ENCODE data around the gene DLGAP4.

The DLGAP4 gene, protein sequence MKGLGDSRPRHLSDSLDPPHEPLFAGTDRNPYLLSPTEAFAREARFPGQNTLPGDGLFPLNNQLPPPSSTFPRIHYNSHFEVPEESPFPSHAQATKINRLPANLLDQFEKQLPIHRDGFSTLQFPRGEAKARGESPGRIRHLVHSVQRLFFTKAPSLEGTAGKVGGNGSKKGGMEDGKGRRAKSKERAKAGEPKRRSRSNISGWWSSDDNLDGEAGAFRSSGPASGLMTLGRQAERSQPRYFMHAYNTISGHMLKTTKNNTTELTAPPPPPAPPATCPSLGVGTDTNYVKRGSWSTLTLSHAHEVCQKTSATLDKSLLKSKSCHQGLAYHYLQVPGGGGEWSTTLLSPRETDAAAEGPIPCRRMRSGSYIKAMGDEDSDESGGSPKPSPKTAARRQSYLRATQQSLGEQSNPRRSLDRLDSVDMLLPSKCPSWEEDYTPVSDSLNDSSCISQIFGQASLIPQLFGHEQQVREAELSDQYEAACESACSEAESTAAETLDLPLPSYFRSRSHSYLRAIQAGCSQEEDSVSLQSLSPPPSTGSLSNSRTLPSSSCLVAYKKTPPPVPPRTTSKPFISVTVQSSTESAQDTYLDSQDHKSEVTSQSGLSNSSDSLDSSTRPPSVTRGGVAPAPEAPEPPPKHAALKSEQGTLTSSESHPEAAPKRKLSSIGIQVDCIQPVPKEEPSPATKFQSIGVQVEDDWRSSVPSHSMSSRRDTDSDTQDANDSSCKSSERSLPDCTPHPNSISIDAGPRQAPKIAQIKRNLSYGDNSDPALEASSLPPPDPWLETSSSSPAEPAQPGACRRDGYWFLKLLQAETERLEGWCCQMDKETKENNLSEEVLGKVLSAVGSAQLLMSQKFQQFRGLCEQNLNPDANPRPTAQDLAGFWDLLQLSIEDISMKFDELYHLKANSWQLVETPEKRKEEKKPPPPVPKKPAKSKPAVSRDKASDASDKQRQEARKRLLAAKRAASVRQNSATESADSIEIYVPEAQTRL

DNA sequence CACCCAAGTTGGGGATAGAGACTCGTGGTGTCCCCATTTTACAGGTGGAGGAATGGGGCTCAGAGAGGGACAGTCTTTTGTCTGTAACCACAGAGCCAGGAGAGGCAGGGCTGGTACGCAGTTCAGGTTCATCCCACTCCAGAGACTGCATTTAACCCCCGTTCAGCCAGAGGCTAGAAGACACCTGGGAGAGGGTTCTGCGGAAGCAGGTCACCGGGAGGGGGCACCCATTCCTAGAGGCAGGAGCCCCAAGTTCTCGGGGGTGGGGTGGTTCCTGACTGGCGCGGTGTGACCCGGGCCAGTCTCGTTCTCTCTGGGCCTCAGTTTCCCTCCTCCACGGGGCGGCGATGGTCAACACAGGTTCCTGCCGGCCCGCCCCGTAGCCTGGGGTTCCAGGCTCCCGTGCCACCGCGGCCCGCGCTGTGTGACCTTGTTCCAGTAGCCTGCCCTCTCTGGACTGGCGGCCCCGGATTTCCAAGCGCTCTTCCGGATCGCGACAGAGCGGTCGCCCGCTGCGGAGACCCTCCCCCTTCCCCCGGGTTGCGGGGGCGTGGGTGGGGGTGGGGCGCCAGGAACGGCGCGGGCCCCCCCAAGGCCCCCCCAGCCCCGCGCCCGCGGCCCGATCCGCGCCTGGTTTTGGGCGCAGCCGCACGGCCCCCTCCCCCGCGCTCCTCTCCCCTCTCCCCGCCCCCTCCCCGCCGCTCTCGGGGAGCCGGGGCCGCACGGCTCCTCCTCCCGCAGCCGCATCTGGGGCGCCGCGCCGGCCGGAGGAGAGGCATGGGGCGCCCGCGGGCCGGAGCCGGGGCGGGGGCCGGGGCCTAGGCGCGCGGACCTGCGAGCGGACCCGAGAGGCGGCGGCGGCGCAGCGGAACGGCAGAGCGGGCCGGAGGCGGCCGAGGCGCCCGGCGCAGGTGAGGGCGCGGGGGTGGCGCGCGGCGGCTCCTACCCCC, at the start of gene DLGAP4:
DLGAP4 (plus strand) TSS at position 738 of the 950 bp plus-strand sequence. CDS start 125,379 bp downstream, outside the sequence.
- DNase-seq (ENCODE audit: low spot score): no peak

DNA sequence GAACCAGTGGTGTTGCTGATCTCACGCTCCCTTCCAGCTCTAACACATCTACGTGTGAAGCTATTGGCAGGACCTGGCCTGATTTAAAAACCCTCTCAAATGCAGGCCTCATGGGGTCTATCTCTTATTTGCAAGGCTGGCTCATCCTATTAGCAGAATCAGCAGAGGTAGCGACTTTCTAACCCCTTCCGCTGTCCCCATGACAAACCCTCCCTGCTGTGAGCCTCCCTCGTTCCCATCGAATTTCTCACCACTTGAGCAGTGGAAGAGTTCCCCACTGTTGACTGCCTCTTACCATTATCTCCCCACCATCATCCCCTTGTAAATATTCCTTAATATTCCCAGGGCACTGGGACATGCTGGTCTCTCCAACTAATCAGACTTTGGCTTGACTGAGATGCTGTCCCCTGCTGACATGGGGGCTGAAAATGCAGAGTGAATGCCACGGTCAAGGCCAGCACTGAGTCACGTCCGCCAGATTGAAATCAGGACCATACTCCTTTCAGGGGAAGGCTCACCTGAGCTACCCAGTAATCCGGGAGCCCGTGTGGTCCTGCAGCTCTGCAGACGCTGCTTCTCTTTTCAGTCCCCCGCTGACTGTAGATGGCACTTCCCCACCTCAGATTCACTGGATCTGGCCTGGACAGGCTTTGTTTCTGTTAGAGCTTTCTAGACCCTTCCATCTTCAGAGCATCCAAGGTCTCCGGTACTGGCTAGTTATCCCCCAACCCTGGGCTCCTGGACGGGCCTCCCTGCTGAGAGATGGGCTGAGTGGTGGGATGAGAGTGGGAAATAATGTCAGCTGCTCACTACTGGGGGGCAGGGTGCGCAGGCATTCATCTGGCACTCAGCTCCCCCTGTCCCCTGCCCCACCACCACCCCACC, 46.7 kb upstream of the DLGAP4 start:
- no peak for DNase-seq (ENCODE audit: low spot score)

DNA sequence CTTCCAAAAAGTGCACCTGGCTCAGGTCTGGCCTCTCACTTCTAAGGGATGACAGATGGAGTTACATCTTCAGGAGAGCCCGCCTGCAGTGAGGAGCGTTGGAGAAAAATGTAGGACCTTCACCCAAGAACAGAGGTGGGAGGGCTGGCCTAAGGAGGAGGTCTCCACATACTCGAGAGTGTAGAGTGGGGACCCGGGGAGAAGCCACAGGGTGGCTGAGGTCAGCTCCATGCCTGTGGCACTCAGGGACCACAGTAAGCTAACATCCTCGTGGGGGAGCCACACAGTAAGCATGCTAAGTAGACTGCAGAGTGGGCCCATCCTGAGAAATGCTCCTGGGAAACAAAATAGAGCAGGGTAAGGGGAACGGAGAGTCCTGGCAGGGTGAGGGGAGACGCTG, 45.8 kb upstream of the DLGAP4 start:
- DNase-seq (ENCODE audit: low spot score): no peak

DNA sequence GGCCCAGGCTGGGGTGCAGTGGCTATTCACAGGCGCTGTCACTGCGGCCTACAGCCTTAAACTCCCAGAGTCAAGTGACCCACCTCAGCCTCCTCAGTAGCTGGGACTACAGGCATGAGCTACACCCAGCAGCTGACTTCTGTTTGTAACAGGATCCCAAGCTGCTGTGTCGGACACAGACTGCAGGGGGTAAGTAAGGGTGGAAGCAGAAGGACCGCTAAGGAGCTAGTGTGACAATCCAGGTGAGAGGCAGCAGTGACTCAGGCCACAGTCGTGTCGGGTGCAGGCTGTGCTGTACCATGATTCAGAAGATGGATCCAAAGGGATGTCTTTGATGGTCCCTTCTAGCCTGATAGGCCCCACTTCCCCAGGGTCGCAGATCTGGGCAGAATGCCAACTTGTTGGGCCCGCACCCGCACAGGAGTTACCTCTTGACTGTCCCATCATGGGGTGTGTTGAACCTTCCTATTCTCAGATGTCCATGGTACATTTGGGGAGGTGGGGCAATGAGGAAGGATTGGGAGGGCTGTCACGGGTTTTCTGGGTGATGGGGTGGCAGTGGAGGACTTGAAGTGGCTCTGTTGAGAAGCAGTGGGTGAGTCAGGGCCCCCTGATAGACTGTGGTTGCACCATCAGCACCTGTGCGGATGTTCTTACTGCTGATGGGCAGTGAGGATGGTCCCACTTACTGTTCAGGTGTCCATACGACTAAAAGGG, 44.6 kb upstream of the DLGAP4 start:
- no peak for DNase-seq (ENCODE audit: low spot score)

DNA sequence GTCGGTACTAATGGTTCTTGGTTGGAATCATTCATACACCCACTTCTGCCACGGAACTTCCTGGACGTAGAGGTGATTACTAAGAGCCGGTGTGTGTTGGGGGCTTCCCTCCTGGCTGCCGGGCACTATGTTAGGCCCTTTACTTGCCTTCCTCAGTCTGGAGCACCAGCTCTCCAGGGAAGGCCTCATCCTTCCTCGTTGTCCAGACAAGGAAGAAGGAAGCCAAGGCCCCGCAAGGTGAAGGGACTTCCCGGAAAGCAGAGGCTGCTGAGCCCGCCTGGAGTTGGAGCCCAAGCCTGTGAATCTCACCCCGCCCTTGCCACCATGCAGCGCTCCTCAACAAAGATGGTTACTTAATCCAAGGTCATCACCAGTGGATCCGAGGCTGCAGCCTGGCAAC, 43.7 kb upstream of the DLGAP4 start:
- no peak for DNase-seq (ENCODE audit: low spot score)

DNA sequence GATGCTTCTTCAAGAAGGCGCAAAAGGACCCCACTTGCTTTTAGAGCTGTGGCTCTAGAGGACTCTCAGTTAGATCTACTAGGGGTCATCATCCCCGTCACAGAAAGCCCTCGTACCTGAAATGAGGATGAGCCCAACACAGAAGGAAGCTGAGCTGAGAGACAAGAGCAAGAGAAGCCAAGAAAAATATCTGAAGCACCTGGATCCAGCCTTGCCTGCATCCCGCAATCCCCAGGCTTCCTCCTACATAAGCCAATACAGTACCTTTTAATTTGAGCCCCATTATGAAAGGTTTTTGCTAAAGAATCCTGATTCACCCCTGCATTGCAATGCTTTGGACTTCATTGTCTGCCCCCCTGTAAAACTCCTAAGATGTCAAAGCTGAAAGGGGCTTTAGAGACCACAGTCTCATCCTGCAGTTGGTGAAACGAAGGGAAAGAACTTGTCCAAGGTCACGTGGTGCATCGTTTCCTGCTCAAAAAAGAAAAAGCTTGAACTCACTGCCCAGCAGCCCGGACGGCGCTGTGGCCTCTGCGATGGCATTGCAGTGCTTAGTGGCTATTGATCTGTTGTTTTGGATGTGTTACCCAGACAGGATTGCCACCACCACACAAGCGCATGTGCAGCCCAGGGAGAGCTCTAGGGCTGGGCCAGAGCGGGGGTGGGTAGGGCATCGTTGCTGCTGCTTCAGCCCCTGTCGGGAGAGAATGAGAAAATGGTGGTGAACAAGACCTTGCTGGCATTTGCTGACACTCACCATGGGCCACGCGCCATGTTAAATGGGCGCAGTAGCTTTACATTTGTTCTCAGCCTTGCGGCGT, 41.5 kb upstream of the DLGAP4 start:
- no peak for DNase-seq (ENCODE audit: low spot score)

DNA sequence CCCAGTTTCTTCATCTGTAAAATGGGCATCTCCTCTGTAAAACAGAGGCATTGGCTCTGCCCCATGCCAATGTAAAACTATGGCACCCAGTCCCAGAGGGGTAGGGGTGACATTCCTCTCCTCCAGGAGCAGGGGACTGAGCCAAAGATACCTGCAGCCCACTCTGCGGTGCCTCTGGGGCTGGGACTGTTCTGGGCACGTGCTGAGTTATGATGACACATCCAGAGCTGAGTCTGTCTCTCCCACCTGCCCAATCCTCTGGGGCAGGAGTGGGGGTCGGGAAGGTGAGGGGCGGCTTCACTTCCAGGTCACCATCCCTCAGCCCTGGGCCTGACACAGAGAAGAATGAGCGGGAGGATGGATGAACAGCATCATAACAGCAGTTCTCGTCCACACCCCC, 40.0 kb upstream of the DLGAP4 start:
- DNase-seq (ENCODE audit: low spot score): no peak

DNA sequence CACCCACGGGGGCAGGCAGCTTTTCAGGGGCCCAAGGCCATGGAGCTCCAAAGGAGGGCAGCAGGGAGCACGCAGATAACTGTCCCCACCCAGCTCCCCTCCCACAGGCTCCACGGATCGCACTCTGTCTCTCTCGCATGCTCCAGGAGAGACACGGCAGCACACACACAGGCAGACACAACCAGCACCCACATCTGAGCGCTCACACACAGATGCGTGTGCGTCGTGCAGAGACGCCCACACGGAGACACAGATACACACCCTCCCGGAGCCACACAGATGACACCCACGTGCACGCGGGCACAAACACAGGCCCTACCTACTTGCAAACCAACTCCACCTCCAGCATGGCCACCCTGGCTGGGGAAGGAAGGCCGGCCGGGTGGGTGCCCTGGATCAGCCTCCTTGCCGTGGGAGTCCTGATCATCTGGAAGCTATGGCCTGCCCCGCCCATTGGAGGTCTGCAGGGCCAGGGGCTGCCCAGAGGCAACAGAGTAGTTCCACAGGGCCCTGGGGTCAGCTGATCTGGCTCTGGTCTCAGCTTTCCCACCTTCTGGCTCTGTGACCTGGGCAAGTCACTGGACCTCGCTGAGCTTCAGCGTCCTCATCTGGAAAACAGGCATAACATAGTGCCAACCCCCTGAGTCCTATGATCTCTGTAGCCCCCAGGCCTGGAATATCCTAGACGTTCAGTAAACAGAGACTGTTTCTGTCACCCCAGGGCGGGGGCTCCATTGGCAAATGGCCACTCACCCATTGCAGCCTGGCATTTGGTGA, 38.3 kb upstream of the DLGAP4 start:
- DNase-seq (ENCODE audit: low spot score): no peak

DNA sequence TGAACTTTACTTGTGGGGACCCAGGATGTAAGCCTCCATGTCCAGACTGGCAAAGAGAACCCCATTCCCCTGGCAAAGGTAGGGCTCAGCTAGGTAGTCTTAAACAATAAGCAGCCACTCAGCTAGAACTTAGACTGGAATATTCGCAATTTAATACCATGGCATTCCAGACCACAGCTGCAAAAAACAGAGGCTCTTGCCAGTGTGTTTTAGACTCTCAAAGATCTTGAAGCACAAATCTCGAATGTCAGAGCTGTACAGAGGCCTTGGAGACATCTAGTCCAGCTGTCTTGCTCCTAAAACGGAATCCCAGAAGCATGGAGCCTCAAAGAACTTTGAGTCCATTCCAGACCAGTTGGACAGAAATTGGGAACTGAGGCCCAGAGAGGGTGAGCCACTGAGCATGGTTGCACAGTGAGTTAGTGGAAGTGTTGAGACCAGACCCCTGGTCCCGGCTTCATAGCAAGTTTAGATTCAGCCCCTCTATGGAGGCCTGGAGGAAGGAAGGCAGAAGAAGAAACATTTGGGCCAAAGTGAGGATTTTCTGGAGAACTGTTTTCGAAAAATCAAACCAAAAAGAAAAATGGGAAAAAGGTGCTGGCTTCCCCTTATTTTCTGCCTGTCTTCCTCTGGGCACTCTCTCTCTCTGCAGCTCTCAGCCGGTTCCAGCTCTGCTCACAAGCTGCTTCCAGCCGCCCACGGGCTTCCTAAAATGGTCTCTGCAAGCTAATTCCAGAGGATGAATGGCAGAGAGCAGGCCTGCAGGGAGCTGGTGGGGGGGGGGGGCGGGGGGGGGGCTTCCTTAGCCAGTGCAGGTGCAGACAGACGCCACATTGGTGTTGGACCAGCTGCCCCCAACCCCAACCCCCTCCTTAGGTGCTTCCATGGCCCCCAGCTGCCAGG, 37.4 kb upstream of the DLGAP4 start:
- DNase-seq (ENCODE audit: low spot score): no peak

DNA sequence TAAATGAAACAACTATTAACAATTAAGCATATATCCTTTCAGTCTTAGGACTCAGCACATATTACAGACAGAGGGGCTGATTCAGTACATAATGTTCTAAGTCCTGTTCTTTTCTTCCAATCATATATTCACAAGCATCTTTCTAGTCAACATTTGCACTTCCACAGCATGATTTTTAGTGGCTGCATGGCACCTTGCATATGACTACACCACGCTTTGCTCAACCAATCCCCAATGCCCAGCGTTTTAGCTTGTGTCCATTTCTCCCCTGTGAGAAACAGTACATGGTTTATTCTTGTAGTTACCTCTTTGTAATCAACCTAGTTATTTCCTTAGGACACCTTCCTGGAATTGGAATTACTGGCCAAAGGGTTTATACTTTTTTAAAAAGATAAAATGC, 36.6 kb upstream of the DLGAP4 start:
- no peak for DNase-seq (ENCODE audit: low spot score)

DNA sequence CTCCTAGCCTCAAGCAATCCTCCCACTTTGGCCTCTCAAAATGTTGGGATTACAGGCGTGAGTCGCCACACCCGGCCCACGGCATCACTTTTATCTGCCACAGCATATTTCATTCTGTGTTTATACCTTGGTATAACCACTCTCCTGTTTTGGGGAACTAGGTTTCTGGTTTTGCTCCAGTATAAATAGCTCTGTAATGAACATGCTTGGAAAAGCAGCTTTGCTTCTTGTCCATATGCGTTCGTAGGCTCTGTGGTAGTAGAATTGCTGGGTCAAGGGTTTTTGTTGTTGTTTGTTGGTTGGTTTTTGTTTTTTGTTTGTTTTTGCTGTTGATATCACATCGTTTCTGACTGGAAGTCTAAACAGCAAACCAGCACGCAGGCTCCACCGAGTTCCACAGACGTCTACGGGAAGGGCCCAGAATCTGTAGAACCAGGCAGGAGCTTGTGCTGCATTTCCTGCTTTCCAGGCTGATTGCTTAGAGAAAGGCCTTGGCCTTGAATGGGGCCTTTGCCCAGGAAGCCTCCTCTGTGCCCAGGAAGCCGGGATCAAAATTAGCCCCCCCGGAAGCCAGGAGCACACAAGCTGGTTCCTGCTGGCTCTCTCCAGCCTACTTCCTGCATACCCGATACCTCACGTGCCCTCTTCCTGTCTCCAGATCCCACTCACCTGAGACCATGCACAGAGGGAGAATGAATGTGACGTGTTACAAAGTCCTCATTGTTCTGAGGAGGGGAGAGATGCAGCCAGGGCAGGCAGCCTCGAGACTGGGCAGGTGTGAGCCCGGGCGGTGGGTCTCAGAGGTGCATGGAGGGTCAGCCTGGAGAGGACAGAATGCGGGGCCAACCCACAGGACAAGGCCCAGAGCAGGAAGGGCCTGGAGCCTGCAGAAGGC, 35.1 kb upstream of the DLGAP4 start:
- no peak for DNase-seq (ENCODE audit: low spot score)

DNA sequence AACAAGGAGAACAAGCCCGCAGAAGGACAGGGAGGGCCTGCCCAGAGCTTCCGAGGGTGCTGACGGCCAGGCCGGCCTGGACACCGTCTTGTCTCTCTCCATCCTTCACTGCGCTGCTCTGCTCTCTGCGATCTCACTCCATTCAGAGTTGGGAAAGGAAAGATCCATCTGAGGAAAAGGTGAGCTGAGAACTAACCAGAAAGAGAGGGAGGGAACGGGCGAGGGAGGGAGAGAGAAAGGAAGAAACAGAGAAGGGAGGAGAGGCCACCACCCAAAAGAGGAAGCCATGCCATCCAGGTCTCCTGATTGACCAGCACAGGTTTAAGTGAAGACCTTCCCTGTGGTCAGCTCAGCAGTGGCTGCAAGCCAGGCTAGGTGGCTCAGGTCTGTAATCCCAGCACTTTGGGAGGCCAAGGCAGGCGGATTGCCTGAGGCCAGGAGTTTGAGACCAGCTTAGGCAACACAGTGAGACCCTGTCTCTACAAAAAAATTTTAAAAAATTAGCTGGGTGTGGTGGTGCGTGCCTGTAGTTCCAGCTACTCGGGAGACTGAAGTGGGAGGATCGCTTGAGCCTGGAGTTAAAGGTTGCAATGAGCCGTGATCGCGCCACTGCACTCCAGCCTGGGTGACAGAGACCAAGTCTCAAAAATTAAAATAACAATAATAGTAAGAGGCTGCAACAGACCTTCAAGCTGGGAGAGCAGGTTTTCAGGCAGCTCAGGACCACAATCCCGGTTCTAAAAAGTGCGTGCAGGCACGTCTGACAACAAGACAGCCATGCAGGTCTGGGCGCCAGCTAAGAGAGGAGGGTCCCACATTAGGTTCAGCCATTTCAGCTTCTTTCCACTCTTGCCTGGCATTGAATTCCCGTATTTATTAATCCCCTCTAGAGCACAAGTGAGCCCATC, 34.2 kb upstream of the DLGAP4 start:
- DNase-seq (ENCODE audit: low spot score): no peak

DNA sequence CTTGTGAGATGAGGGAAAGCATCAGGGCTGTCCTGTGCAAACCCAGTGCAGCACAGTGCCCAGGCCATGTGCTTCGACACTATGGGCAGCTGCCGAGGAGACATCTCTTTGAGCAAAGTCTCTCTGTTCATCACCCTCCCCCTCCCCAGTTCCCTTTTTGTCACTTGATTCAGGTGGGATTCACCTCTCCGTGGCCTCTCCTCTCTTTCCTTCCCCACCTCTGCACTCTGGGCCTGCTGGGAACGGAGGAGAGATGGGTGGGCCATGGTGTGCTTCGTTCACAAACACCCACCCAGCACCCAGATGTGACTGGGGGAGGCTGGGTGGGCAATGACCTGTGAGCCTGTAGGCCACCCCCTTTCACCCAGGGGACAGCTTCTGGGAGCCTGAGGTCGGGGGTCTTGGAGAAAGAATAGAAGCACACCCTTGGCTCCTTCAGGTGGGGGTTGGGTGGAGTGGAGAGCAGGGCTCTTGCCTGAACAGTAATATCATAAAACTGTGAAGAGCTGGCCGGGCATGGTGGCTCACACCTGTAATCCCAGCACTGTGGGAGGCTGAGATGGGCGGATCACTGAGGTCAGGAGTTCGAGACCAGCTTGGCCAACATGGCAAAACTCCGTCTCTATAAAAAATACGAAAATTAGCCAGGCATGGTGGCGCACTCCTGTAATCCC, 33.5 kb upstream of the DLGAP4 start:
- DNase-seq (ENCODE audit: low spot score): no peak

DNA sequence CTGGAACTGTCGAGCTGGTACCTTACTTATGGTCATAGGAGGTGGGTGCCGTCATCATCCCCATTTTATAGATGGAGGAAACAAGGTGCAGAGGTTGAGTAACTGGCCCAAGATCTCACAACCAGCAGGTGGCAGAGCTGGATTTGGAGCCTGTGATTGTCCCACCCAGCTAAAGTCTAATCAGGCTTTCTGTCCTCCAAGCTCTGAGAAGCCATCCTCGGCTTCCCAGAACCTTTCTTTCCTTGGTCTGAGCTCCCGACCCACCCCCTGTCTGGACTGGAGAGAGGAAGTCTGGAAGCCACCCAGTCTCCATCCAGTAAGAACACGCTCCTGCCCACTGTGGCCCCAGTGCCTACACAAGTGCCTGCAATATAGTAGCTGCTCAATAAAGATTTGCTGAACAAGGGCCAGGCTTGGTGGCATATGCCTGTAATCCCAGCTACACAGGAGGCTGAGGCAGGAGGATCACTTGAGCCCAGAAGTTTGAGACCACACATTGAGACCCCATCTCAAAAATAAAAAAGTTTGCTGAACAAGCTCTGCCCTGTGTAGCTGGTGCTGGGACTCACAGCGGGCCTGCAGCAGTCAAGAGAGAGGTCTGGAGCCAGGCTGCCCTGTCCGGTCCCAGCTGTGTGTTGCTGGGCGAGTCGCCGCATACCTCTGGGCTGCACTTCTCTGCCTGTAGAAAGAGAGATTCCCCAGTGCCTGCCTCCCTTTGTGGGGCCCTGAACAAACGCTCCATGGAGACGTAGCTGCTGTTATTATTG, 32.5 kb upstream of the DLGAP4 start:
- peak; percentile 9 for DNase-seq (ENCODE audit: low spot score)

Measured in activated CD4-positive, alpha-beta T cell treated with anti-CD3 and anti-CD28 coated beads, Interleukin-2, Interleukin-4, amounts not matched to agents 100 ng/mL and 50 ng/mL, durations not matched to agents 16 hours and 8 hours (primary cell).